ENCODE data around the gene TMTC1.

TMTC1 gene

DNA sequence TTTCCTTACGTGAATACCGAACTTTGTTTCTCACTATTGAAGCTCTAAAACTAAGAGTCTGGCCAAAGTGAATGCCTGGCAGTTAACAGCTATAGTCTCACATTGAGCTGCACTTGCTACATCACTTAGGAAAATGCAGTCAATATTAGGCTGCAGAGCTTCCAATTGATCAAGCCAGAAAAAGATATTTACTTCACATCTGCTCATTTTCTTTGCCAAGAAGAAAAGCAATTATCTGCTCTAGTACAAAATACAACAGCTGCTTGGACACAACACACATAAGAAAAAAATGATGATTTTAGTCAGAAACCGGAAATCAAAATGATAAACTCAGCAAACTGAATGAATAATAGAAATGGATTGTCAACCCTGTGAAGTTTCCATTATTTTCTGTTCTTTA is 45.4 kb downstream of the TMTC1 start:
- DNase-seq: peak in 1 of 2 experiments; percentile 16

- no peak for DNase-seq
Observed at GRCh38 chr12:29737644-29738043, 46.1 kb downstream of the TMTC1 start.

DNA sequence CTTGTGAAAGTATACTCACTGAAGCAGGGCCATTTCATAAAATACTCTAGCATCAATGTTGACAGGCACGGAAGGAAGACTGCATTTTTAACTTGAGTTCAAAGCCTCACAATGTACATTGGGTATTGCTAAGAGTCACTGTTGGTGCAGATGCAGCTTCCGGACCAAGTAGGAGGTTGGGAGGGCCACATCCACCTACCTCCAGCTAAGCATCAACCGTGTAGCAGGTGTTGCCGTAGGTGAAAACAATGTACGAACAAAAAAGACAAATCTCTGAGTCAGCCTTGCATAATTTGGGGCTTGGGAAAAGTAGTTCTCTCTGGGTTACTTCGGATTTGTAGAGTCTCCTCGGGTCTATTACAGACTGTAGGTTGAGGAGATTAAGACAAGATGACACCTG is 48.1 kb downstream of the TMTC1 start:
- DNase-seq: no peak

- no peak for DNase-seq
Observed at GRCh38 chr12:29734734-29735133, 49.0 kb downstream of the TMTC1 start.

DNA sequence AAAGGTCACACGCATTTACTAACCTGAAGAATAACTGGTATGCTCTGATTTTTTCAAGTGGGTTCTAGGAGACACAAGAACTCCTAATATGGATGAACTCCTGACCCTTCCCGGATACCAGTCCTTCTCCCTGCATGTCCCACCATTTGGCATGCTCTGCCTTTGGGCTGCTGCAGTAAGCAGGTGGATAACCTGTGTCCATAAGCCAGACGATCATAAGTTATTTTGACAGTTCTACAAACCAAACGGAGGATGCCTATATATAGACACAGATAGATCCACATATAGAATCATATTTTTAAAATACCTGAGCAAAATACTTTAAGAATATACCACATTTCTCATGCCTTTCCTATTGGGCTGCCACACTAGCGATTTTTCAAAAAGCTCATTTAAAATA is 49.4 kb downstream of the TMTC1 start:
- no peak for DNase-seq

GRCh38 chr12:29733501-29733900 is 50.2 kb downstream of the TMTC1 start:
- no peak for DNase-seq

DNA sequence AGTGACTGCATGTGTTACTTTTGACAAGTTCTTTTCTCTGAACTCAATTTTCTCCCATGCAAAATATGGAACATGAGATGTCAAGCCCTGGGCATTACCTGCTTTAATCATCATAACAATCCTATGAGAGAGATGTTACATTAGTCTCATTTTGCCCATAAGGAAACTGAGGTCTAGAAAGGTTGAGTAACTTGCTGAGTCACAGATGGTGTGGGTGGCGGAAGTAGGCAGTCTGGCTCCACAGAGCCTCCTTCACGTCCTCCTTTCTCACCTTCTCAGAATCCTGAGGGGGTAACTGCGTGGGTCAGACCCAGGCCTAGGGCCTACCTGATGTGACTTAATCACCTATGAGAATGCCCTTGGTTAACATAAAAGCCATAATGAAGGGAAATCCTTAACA is 50.7 kb downstream of the TMTC1 start:
- DNase-seq: no peak

DNA sequence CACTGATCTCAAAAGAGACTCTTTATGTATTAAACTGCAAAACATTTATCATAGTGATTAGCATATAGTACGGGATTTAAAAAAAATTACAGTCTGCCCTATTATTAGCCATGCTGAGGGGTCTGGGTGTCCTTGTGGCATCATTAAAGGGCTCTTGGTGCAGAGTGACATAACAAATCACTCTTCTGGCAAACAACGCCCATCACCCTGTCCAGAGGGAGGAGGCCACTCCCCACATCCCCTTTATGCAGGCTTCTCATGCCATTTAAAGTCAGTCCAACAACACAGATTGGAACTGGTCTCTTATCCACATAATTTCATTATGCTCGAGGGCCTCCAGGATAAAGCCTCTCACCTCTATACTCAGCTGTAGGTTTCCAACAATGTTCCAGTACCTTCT is 51.1 kb downstream of the TMTC1 start:
- no peak for DNase-seq

GRCh38 chr12:29732191-29732590 is 51.6 kb downstream of the TMTC1 start:
- no peak for DNase-seq

DNA sequence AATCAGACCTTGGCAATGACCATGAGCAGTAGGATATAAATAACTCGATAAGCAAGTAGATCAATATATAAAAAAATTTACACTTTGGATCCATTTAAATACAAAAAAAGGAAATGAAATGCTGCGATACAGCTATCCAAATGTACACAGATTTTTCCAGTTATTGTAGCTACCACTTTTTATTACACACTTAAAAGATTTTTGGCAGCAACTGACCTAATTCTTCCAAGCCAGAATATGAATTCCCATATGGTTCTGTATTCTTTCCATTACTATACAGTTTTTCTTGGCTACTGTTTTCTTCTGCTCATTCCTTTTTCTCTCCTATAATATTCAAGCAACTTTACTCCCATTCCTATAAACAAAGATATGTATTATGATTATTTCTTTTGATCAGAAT is 52.2 kb downstream of the TMTC1 start:
- DNase-seq: peak in 1 of 2 experiments; percentile 51

- DNase-seq: no peak
Observed at GRCh38 chr12:29730481-29730880, 53.3 kb downstream of the TMTC1 start.

DNA sequence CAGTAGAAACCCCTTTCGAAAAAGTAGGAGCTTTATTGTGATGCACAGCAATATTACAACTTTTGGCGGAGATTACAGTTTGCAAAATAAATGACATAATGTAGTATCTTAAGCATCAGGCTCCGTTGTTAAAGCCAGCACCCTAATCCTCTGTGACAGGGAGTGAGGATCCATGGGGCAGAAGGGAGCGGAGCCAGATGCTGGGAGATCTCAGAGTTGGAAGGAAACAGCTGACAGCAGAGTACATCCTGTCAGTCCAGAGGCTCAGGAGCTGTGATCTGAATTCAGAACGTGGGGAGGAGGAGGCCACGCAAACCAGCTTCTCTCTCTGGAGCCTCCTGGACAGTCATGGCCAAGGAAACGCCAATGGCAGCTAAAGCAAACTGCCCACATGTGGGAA is 55.7 kb downstream of the TMTC1 start:
- no peak for DNase-seq

- DNase-seq: no peak
Observed at GRCh38 chr12:29726741-29727348, 56.9 kb downstream of the TMTC1 start.

- DNase-seq: peak in 1 of 2 experiments; percentile 4
Observed at GRCh38 chr12:29726321-29726692, 57.4 kb downstream of the TMTC1 start.

DNA sequence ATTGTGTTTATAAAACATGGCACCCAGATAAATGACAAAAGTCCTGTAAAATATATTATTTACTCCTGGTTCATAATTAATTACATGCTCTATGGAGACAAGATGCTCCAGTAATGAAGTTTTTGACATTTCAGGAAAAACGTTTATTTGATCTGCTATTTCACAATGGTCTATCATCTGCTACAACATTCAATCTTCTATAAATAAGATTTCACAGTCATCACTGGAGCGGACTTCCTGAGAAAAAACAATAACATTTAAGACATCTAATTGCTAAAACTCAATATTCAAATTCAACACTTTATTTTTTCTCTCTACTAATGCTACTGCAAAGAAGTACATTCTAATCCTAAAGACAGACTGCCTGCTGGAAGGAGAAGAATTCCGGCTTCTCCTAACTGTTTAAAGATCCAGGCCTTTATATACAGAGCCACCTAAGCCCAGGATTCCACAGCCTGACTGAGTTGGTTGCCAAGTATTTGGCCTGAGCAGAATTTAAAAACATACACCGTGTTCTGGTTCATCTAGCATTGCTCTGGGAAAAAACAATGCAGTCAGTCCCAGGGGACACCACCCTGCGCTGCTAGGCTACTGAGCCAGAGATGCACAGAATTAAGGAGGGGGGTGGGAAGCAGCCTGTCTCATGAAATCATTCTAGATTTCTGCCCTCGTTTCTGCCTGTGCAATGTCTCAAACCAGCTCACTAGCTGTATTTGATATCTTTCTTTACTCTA is 58.0 kb downstream of the TMTC1 start:
- DNase-seq: peak in 1 of 2 experiments; percentile 19

DNA sequence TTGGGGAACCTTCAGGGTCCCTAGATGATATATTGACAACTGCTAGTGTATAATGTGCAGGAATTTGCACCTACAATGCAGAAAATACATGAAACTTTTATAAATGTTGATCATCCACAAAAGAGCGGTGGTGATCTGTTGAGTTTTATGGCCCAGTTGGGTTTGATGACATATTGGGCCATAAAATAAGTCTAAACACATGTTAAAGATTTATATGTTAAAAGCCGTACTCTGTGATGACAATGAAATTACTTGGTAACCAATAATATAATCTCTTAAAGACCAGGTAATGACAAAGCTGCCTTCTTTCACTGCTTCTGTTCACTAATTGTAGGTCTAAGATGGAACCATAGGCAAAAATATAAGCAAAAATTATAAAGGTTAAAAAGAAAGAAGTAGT is 61.6 kb downstream of the TMTC1 start:
- no peak for DNase-seq

- DNase-seq: no peak
Observed at GRCh38 chr12:29719381-29719780, 64.4 kb downstream of the TMTC1 start.

GRCh38 chr12:29717540-29718100 is 66.1 kb downstream of the TMTC1 start:
- no peak for DNase-seq

DNA sequence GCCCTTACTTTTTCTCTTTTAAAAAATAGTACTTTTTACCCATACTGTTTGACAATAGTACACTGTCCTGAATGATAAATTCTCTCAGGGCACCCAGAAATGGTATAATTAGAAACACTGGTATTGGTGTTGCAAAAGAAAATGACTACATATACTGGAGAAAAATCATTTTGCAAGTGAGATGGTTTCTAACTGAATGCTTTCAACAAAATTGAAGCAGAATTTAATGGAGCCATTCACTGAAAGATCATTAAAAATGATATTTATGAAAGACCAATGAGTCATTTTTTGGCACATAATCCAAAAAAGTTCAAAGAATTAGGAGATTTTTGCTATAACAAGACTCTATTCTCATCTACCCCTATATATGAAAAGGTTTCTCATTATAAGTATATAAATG is 68.8 kb downstream of the TMTC1 start:
- no peak for DNase-seq

GRCh38 chr12:29713729-29714128 is 70.0 kb downstream of the TMTC1 start:
- no peak for DNase-seq

- DNase-seq: no peak
Observed at GRCh38 chr12:29711381-29711780, 72.4 kb downstream of the TMTC1 start.

- DNase-seq: peak; percentile 67 to 84
Observed at GRCh38 chr12:29710104-29710503, 73.6 kb downstream of the TMTC1 start.

GRCh38 chr12:29709496-29710040 is 74.2 kb downstream of the TMTC1 start:
- DNase-seq: peak in 1 of 2 experiments; percentile 66

GRCh38 chr12:29709054-29709453 is 74.7 kb downstream of the TMTC1 start:
- no peak for DNase-seq
